ENCODE results near the gene IMMT. TPM values are rescaled to one million over a fixed set of nuclear protein-coding genes. Genes with fewer than 3 reads are reported as not detected.

Gene IMMT
- total RNA-seq, 1 experiment from 2014 or later = 92.7 TPM

DNA sequence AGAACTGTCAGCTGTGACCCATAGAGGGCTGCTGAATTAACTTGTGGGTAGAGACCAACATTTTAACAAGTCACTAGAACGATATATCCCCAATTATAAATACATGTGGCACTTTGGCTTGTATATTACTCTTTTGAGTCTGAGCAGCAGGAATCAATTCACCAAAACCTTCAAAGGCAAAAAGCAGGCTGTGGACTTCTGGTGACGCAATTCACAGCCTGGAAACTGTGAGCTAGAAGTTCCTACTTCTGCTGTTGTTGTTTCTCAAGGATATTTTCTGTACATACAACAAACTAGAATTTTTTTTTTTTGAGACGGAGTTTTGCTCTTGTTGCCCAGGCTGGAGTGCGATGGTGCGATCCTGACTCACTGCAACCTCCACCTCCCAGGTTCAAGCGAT, 52.0 kb downstream of the IMMT start:
- DNase-seq (ENCODE audit: low spot score) = no peak

DNA sequence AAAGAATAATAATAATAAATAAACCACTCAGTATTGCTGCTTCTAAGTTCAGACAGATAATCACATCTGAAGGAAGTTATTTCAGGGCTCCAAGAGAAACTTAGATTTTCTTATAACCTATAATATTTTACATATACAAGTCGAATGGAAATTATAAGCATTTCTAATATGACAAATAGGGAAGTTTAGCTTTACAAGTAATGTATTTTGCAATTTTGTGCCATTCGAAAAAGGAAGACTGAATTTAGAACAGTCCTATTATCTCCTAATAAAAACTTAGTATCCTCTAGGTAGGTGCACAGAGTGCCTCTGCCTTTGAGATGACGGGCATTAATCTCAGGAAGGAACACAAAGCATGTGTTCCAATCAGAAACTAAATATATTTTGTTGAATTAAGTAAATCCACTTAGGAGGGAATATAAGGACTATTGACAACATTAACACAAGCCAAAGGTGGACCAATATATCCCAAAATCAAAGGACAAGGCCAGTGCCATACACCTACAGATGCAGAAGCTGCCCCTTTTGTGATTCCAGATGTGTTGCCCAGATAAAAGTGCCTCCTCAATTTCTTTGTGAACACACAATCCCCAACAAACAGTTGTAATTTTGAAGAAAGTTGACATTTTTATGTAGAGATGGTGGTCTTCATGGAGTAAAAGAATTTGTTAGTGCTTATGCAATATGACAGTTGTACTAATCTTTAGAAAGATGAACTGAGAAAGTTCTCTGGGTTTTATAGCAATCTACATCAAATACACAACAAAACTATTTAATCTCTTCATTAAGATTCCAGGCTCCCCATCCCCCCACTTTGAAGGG, 52.6 kb downstream of the IMMT start:
- DNase-seq (ENCODE audit: low spot score) = no peak

DNA sequence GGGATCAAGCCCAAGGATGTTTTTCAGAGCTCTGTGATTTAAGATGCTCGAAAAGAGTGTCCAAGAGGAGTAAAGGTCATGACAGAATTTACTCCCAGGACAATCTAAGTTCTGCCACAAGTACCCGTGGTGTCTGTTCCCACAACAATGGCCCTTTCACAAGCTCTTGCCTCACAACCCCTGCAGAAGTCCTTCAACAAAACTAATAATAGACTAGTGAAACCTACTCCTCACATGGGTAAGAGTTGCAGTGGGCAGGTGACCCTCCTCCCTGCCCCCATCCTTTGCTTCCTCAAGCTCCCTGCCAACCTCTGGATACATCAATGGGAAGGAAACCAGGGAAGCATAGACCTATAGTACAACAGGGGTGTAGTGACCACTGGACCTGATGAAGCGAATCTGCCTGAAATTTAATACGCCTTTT, 54.3 kb downstream of the IMMT start:
- DNase-seq (ENCODE audit: low spot score) = no peak

DNA sequence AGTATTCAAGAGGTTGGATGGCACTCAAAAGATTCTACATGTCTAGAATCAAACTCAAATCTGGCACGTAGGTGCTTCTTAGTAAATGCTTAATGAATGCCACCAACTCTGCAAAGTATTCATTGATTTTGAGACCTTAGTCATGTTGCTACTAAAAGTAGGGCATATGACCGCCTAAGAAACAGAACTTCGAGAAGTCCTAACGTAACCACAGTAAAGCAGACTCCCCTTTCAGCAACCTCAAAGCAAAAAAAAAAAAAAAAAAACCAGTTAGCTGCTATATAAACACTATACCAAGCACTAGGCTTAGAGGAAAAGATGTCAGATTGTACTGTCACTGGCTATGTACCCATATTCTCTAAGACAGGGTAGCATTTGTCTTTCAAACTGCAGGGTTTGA, 55.3 kb downstream of the IMMT start:
- DNase-seq (ENCODE audit: low spot score) = no peak

DNA sequence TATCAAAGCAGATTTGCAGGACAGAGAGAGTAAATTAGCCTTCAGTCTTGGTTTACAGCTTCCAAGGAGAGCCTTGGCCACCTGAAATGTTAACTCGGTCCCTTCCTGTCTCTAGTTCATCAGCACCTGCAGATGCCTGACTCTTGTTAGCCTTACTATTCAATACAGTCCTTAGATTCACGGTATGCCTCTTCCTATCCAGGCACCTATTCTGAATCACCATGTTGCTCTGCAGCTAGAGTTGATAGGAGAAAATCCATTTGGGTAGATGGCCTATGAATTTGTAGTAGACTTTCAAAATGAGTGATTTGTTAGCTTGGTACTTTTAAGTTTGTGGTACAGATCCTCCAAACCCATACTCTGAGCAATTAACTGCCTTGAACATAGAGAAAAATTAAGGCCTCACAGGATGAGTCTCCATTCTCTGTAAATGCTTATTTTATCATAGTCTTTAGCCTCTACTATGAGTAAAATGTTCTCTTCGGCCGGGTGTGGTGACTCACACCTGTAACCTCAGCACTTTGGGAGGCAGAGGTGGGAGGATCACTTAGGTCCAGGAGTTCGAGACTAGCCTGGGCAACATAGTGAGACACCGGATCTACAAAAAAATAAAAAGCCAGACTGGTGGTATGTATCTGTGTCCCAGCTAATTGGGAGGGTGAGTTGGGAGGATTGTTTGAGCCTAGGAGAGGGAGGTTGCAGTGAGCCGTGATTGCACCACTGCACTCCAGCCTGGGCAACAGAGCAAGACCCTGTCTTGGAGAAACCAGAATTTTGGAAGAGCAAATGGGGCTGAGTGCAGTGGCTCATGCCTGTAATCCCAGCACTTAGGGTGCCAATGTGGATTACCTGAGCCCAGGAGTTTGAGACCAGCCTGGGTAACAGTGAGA, 56.3 kb downstream of the IMMT start:
- DNase-seq (ENCODE audit: low spot score) = no peak

DNA sequence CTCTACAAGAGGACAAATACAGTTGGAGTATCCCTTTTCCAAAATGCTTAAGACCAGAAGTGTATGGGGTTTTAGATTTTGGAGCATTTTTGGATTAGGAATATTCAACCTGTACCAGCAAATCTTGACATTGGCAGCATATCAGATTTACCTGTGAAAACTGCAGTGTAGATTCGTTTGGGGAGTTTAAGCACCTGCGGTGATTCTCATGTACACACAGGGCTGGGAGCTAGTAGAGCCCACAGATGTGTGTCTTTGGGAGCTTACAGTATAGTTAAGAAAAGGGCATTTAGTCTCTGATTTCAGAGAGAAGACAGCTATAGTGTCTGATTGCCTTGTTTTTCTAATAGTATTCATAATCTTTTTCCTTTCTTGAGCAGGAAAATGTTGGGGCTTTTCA, 59.1 kb downstream of the IMMT start:
- no peak for DNase-seq (ENCODE audit: low spot score)

DNA sequence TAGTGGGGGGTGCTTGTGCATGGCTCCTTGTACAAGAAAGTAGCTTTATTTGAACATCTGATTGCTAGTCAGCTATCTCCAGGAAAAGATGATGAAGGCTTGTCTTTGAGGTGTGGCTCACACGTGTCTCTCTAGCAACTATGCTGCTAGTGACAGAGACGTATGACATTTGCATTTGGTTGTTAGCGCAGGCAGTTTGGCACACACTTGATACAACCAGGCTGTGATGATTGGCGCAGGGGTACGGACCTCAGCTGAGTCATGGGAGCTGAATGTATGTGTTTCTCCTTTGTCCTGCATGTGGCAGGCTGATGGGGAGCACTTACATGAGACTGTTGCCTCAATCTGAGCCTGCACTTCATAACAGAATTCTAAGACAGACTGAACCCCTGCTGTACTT, 59.6 kb downstream of the IMMT start:
- no peak for DNase-seq (ENCODE audit: low spot score)

DNA sequence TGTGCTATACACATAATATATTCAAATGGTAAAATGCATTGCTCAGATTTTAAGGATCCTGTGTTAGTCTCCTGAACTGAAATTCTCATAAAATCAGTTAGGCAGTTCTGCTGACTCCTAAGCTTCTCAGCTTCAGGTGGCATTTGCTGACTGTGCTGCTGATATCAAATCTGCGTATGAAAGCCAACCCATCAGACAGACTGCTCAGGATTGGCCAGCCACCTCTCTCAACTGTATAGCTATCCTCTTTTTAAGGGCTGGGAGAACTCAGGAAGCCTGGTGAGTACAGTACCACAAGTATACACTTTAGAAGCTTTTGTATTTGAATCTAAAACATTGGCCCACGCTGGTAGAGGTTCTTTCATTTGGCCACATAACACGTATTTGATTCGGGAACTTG, 60.6 kb downstream of the IMMT start:
- DNase-seq (ENCODE audit: low spot score) = no peak

DNA sequence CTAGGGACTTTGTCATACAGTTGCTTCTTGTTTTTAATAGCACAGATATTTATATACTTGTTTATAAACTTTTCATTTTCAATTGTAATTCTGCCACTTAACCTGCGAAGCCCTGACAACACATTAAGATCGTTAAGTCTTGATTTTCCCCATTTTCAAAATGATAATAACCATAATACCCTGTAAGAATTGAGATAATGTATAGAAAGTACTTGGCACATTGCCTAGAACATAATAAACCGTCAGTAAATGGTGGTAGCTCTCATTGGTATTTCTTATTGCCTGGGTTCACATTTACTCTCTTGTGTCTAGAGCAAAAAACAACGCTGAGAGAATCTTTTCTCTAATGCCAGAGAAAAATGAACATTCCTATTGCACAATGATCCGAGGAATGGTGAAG, 70.6 kb downstream of the IMMT start:
- DNase-seq (ENCODE audit: low spot score) = no peak

DNA sequence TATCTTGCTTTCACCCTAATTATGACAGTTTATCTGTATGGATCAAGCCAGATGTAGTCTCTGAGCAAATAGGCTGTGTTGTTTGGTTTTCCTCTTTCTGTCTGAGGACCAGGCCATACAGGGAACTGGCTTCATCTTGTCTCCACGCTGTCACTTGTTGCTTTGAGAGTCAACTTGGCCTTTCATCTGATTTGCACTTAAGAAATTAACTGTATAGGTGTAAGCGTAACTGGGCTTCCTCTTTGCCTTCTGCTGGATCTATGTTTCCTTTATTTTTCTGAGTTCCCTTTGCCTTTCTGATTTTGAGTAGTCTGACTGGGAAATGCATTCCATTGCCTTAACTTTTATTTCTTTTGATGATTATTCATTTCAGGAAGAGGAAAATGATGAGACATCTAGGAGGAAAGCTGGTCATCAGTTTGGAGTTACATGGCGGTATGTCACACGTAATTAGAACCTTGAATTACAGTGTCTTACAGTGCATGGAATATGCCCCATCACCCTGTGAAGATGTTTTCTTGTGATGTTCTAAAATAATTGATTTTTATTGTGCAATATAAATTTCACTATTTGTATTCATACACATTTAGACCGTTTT, 71.8 kb downstream of the IMMT start:
- no peak for DNase-seq (ENCODE audit: low spot score)

DNA sequence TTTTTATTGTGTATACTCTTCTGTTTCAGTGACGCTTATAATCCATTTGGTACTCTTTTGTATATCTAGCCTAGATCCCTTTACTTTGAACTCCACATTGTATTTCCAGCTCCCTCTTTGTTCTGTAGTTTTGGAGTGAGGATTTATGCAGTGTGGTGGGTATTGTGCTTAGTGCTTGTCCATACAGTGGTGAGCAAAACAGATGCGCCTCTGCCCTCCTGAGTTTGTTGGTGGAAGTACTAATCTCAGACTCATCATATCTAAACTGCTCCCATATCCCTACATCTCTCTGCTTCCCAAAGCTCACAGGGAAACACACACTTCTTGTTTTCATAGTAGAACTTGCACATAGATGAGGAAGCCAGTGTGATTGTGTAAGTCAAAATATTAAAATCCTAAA, 77.1 kb downstream of the IMMT start:
- no peak for DNase-seq (ENCODE audit: low spot score)

DNA sequence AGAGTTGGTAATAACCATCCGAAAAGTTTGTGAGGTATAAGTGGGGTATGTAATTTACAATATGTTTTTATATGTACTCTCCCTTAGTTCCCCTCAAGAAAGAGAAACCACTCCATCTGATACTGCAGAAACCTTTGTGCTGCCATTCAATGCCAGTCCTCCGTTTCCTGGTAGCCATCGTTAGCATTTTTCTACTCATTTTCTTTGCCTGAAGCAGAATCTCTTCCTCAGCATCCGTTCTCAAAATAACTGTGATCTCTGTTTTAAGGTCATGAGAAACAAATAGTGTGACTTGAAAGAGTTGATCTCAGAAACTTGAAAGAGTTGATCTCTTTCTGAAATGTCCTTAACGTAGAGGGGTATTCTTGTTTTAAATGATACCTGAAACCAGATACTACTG, 88.2 kb downstream of the IMMT start:
- DNase-seq (ENCODE audit: low spot score) = no peak

DNA sequence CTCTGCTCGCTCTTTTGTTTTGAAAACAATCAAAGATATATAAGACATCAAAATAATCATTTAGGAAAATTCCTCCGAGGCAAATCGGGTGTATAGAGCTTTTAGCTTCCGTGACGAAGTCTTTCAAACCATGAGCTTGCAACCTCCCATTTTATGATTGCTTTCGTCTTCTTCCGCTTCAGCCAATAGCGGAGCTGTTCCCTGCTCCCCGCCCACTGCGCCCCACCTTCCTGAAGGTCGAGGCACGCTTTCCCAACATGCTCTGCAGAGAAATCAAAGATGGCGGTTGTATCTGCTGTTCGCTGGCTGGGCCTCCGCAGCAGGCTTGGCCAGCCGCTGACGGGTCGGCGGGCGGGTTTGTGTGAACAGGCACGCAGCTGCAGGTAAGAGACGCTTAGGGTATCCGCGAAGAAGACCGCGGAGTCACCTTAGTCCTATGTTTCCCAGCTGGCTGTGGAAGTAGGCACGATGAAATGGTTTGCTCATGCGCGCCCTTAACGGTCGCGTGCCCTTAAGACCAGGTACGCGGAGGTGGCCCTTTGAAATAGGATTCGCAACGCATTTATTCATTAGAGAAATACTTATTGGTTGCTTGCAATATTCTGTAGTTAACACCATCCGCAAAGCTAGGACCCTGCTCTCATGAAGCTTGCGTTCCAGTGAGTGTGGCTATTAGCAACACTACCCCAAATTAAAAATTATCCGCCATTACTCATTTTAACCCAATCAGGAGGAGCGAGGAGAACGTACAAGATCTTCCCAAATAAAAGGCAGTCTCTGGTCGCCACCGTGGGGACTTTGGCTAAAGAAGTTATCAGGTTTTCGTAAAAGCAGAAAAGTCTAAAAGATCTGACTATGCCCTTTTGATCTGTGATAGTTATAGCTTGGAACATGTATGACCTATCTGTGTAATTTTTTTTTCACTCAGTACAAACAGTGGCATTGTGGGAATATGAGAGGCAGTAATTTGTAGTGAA, 89.0 kb downstream of the IMMT start, which contains the start of gene PTCD3:
TSS of gene PTCD3 (plus strand) at position 267 of the 977 bp plus-strand sequence. CDS start at position 280, 13 bp downstream.
- peak; percentile 94 for DNase-seq (ENCODE audit: low spot score)

DNA sequence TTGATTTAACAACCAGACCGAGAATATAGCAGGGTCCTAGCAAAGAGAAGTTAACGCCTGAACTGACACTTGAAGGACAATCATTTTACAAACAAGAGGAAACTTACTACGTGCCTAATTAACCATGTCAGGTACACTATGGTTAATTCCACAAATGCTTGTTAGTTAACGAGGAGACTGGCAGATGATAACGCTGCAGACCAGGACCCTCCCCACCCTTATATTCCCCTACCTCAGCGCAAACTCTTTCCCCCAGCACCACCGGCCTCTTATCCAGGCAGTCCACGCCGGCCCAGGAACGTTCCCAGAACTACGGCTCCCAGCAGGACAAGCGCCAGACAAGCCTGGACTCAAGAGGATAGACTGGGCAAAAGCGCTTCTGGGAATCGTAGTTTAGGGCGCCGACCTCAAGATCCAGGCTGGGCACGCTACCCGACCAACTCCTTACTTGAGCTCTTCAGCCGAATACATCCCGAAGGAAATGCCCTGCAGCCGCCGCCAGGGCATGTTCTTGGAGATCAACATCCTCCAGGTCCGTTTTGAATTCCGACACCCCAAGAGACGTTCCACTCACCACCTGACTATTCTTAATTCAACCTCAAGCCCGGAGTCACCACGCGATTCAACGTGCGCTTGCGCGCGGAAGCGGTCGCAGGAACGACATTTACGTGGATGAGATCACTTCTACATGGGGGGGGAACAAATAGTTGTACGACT, 89.9 kb downstream of the IMMT start, which contains the start of gene POLR1A:
TSS of gene POLR1A (minus strand) at position 635 of the 717 bp plus-strand sequence. CDS start at position 525, 110 bp downstream.
- DNase-seq (ENCODE audit: low spot score) = peak; percentile 93

DNA sequence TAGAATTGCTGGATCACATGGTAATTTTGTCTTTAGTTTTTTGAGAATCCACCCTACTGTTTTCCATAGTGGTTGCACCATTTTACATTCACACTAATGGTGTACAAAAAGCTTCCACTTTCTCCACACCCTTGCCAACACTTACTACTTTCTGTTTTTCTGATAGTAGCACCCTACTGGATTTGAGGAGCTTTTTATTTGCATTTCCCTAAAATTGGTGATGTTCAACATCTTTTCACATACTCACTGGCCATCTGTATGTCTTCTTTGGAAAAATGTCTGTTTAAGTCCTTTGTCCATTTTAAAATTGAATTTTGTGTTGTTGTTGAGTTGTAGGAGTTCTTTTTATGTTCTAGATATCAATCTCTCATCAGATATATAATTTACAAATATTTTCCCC, 93.1 kb downstream of the IMMT start:
- DNase-seq (ENCODE audit: low spot score) = no peak

DNA sequence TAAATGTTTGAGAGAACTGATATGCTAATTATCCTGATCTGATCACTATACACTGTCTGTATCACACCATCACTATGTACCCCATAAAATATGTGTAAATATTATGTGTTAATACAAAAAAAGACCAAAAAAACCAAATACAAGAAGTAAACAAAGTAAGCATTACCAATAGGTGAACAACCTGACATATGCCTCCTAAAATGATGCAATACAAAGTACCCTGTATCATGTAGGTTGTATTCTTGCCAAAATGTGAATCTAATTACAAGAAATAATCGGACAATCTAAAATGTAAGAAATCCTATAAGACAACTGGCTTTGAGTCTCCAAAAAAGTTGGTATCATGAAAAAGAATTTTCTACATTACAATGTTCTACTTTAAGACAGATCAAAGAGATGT, 97.3 kb downstream of the IMMT start:
- no peak for DNase-seq (ENCODE audit: low spot score)

DNA sequence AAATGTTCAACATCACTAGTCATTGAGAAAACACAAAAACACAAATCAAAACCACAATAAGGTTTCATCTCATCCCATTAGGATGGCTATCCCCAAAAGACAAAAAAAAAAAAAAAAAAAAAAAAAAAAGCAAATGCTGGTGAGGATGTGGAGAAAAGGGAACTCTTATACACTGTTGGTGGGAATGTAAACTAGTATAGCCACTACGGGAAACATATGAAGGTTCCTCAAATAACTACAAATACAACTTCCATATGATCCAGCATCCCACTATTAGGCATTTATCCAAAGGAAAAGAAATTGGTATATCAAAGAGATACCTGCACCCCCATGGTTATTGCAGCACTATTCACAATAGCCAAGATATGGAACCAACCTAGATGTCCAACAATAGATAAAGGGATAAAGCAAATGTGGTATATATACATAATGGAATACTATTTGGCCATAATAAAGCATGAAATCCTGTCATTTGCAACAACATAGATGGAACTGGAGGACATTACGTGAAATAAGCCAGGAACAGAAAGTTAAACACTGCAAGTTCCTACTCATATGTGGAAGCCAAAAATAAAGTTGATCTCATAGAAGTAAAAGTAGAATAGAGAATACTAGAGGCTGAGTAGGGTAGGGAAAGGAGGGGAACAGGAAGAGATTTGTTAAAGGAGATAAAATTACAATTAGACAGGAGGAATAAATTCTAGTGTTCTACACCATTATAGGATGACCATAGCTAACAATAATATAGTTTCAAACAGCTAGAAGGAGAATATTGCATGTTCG, 98.0 kb downstream of the IMMT start:
- no peak for DNase-seq (ENCODE audit: low spot score)

DNA sequence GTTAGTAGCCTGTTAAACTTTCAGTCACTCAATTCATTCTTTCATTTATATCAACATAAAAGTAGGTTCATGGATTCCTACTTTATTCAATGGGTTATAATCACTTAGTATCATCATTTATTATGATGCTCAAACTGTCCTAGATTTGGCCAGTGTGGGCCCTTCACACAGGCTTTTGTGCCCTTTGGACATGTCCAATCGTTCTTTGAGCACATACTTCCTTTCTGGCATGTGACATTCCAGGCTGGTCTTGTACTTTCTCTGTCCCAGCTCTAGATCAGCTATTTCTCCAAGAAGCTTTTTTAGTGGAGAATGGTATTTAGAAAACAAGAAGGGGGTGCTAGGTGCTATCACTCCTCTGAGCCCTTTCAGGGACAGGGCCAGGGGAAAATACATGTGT, 101.0 kb downstream of the IMMT start:
- no peak for DNase-seq (ENCODE audit: low spot score)

Measured in A172 (cell line).